ENCODE measurements around the gene USP7. TPM values are rescaled to one million over a fixed set of nuclear protein-coding genes. Genes with fewer than 3 reads are reported as not detected.
A peak's percentile ranks its signal among the peaks of the same experiment; 100 is the strongest.
"Not testable (repeated sequence)": the region's sequence is repeated elsewhere in the genome, so short reads cannot be mapped to it uniquely, and the experiment has no call there.

USP7 gene
- total RNA-seq (2014; rRNA removed; shearing (Covaris generic)), result 45.8 and 64.7 TPM in 2 replicates

DNA sequence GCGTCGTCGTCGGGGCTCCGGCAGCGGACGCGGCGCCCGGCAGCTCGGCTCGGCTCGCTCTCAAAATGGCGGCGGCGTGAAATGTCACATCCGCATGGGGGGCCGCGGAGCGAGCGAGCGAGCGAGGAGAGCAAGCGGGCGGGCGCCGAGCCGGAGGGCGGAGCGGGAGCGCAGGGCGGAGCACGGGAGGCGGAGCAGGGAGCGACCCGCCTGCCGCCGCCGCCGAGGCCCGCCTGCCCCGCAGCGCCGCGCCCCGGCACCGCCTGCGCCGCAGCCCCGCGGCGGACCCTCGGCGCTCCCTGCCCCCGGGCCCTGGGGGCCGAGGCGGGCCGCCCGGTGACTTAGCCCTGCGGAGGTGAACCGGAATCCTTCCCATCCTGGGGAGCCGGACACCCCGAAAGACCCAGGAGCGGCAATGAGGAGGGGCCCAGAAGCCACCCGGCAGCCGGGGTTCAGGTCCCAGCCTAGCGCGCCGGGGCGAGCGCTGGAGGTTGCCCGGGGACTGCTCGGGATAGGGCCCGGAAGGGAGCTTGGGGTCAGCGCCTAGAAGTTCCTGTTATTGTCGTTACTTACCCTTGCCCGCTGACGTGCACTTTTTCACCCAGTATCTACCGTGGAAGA, at the start of gene USP7:
Gene USP7, minus strand, starts transcription at position 86 of the 621 bp plus-strand sequence. CDS start 621 bp downstream, outside the sequence.
- DNase-seq (ENCODE audit: low spot score), result peak; percentile 86

DNA sequence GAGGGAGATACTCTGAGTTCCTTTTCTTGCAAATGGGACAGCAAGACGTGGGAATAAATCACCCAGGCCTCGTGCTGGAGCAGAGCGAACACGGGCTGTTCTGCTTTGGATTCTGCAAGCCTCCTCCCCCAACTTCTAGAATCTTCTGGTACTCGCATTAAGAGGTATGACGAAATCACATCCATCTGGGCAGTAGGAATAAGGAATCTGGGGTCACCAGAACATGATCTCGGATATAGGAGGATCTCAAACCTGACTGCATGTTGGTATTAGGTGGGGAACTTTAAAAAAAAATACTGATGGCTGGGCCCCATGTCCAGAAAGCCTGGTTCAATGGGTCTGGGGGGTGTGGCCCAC, 49.8 kb upstream of the USP7 start:
- no peak for DNase-seq (ENCODE audit: low spot score)

DNA sequence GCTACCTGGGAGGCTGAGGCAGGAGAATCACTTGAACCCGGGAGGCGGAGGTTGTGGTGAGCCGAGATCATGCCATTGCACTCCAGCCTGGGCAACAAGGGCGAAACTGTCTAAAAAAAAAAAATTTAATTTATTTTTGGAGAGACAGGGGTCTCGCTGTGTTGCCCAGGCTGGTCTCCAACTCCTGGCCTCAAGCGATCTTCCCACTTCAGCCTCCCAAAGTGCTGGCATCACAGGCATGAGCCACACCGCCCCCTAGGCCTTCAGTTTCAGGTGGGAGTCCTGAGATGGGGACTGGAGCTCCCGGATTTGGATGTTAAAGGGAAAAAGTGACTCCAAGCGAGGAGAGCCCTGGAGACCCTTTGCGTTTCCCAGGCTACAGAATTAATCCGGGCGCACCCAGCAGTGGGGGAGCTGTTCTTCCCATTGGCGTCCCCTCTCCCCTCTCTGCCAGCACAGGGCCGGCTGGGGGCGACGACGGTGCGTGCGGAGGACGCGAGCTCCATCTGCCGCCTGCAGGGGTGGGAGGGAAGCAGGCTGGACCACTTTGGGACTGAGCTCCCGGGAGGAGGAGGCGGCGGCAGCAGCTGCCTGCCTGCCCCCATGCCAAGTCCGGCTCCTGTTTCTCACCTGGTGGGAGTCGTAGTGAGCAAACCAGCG, 49.3 kb upstream of the USP7 start:
- no peak for DNase-seq (ENCODE audit: low spot score)

DNA sequence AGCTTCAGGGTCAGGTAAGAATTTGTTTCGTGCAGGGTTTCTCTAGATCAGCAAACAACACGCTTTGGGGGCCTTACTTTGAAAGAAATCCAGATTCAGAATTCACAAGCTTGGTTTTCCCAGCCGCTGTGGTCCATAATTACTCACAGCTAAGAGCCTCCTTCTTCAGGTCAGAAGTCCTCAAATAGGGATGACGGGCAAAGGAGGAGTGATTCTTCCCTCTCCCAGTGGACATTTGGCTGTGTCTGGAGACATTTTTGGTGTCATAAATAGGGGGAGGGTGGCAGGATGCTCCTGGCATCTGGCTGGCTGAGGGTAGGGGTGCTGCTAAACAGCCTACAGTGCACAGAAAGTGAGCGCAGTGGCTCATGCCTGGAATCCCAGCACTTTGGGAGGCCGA, 48.6 kb upstream of the USP7 start:
- DNase-seq (ENCODE audit: low spot score), result no peak

DNA sequence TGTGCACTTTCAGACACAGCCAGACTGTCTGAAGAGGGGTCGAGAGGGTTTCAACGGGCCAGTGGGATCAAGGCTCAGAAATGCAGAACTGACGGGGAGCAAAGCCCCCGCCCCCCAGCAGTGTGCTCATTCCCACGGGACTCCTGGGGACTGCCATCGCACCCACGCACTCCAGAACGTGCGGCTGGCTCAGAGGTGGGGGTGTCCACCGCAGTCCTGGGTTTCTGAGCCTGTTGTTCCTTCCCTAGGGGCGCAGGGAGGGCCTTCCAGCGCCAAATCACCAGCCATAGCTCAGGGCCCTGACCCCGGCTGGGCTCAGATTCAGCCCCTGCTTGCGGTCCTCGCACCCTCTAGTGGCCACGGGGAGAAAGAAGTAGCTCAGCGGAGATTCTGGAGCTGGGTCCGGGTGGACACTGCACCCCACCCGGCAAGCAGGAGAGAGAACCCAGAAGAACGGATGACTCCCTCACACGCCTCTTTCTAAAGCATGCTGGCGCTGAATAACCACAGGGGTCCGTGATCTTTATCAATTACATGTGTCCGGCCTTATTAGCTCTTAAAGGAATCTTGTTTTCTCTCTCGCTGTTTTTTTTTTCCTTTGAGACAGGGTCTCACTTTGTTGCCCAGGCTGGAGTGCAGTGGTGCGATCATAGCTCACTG, 45.0 kb upstream of the USP7 start:
- peak; percentile 68 for DNase-seq (ENCODE audit: low spot score)

DNA sequence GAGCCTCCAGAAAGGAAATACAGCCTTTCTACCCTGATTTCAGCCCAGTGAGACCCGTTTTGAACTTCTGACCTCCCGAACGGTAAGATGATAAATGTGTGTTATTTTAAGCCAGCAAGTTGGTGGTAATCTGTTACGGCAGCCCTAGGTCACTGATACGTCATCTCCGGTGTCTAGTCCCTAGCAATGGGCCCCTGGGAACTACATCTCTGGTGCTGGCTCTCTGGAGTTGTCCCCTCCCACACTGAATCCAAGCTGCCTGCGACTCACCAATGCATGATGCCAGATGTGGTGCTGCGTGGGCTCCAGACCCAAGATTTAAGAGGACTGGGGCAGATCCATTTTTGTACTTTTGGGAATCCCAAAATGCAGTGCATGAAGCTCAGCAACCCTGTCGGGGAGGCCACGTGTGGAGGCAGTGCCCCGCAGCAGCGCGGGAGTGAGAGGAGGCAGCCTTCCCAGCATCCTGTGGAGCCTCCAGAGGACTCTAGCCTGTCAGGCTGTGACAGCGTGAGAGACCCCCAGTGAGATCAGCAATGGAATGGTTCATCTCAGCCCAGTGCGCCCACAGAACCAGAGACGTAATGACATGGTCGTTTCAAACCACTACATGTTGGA, 43.6 kb upstream of the USP7 start:
- no peak for DNase-seq (ENCODE audit: low spot score)

DNA sequence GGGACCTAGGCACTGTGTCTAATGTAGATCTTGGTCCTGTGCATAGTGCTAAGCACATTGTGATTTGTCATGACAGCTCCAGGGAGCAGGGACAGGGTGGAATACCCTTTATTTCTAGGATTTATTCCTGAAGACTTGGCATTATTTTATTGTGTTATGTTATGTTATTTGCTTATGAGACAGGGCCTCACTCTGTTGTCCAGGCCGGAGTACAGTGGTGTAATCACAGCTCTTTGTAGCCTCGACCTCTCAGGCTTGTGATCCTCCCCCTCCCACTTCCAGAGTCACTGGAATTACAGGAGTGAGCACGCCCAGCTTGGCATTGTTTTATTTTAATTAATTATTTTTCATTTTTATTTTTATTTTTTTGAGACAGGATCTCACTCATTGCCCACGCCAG, 40.5 kb upstream of the USP7 start:
- DNase-seq (ENCODE audit: low spot score), result no peak

DNA sequence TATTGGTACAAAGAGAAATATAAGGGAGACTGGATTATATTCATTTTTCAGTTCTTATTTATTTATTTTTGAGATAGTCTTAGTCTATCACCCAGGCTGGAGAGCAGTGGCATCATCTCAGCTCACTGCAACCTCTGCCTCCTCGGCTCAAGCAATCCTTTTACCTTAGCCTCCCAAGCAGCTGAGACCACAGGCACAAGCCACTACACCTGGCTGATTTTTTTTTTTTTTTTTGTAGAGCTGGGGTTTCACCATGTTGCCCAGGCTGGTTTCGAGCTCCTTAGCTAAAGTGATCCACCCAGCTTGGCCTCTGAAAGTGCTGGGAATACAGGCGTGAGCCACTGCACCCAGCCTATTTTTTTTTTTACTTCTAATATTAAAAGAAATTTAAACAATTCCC, 40.1 kb upstream of the USP7 start:
- no peak for DNase-seq (ENCODE audit: low spot score)

DNA sequence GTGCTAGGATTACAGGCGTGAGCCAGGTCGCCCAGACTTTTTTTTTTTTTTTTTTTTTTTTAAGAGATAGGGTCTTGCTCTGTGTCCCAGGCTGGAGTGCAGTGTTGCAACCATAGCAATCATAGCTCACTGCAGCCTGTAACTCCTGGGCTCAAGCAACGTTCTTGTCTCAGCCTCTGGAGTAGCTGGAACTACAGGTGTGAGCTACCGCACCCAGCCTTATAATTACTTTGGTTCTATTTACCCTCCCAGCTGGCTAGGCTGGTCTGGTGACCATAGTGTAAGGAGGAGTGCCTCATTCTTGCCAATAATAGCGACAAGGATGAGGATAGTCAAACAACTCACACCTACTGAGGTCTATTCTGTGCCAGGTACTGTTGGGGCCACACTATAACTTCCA, 39.6 kb upstream of the USP7 start:
- peak; percentile 35 for DNase-seq (ENCODE audit: low spot score)

DNA sequence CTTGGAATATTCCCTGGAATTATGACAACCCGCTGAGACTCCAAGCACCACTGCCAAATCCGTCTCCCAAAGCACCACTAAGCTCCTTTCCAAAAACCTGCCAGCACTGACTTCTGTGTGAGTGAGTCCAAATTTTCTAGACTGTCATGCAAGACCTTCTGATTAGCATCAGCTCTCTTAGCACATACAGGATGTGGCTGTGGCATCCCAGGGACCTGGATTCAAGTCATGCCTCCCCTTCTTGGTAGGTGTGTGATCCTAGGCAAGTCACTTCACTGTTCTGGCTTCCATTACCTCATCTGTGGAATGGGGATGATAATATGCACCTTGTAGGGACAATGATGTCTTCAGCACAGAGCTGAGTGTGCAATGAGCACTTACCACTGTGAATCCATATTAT, 38.3 kb upstream of the USP7 start:
- DNase-seq (ENCODE audit: low spot score), result no peak

DNA sequence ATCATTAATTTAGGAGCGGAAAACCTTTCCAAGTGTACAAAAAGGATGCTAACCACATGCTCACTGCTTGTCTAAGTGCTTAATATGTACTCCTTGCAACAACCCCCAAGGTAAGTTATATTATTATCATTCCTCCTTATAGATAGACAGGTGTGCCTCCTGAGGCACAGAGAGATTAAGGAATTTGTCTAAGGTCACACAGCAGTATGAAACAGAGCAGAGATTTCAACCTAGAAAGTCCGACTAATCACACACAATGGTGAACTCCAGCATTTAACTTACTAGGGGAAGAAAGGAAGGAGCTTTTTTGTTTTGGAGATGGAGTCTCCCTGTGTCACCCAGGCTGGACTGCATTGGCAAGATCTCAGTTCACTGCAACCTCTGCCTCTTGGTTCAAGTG, 37.0 kb upstream of the USP7 start:
- no peak for DNase-seq (ENCODE audit: low spot score)

DNA sequence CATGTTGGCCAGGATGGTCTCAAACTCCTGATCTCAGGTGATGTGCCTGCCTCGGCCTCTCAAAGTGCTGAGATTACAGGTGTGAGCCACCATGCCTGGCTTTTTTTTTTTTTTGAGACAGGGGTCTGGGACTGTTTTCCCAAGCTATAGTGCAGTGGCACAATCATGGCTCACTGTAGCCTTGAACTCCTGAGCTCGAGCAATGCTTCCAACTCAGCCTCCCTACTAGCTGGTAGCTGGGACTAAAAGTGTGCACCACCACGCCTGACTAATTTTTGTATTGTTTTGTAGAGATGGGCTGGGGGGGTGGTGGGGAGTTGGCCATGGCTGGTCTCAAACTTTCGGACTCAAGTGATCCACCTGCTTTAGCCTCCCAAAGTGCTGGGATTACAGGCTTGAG, 36.1 kb upstream of the USP7 start:
- DNase-seq (ENCODE audit: low spot score), result no peak

DNA sequence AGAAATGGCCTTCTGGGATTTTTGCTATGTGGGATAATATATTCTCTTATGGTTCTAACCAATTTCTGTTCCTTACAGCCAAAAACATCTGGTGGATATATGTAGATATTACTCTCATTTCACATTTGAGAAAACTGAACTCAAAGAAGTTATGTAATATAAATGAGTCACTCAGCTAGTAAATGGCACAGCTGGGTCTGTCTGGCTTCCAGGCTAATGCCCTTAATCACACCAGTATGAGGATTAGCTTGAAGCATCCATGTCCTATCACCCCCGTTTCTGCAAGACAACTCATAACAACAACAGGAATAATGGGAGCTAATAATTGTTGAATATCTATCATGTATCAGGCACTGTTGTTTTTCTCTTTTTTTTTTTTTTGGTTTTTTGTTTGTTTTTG, 34.4 kb upstream of the USP7 start:
- DNase-seq (ENCODE audit: low spot score), result no peak

DNA sequence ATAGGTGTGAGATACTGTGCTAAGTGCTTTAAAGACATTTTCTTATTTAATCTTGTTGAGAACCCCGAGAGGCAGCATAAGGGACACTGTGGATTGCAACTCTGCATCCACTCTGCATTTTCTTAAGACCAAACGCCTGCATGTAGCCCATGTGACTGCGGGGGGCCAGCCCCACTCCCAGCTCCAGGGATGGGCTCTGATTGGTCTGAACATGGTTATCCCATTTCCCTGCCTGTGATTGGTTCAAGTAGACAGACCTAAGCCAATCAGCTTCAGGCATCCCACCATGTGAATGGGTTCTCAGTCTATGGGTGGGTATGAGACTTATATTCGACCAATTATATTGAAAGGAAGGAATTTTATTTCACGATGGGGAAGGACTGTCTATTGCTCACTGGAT, 33.2 kb upstream of the USP7 start:
- no peak for DNase-seq (ENCODE audit: low spot score)

DNA sequence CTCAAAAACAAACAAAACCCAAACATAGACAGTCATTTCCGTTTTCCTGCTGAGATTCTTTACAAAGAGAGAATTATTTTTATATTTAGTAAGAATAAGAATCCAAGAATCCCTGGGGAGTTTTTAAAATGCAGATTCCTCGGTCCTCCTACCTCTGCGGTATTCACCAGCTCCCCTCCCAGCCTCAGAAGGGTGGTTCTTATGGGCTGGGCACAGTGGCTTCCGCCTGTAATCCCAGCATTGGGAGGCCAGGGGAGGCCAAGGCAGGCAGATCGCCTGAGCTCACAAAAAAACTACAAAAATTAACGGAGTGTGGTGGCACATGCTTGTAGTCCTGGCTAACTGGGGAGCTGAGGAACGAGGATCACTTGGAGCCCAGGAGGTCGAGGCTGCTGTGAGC, 26.7 kb upstream of the USP7 start:
- no peak for DNase-seq (ENCODE audit: low spot score)

DNA sequence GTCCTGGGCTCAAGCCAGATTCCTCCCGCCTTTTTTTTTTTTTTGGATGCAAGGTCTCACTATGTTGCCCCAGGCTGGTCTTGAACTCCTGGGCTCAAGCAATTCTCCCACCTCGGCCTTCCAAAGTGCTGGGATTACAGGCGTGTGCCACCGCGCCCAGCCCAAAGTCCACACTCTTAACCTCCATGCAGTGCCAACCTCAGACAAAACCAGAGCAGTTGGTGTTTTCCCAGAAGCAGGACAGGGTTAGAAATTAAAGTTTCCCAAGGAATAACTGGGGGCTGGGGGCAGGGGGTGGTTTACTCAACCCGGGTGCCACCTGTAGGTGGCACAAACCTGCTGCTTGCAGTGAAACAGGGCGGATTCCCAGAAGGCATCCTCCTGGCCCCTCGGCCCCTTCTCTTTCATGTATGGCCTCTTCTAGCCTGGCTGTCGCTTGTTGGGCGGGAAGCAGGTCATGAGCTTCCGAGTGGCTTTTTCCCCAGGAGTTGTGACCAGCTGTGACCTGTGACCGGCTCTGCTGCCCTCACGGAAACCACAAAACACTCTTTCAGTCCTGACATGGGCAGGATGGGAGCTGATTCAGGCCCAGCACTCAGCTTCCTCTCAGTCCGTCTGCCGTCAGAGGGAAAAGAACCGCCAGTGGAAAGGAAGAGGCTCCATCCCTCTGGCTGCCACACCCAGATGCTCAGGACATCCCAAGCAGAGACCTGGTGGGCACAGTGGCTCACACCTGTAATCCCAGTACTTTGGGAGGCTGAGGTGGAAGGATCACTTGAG, 25.6 kb upstream of the USP7 start:
- DNase-seq (ENCODE audit: low spot score), result no peak

DNA sequence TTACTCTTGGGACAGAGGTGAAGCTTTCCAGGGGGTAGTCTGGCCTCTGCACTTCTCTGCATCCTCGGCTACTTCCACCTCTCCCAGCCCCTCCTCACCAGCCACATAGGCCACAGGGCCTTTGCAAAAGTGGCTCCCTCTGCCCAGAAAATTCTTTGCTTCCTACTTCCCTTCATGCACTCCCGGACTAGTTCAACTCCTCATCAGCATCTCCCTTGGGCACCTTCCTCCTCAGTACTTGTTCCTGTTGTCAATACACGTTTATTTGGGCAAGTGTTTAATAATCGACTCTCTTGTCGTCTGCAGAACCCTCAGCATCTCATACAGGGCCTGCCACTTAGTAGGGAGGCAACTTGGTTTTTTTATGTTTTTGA, 23.1 kb upstream of the USP7 start:
- no peak for DNase-seq (ENCODE audit: low spot score)

DNA sequence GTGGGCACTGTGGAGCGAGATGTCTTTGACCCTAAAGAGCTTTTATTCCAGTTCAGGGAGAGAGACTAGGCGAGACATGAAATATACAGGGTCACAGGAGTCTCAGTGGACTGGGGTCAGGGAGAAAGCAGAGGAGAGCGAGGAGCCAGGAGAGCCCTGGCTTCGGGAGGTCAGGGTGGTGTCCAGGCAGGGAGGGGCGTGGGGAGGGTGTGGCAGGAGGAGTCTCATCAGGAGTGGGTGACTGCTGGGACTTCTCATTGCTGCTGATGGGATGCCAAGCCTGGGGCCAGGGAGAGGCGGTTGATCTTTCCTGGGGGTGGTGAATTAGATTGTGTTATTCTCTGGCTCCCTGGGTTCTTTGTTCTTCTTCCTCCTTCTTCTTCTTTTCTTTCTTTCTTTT, 22.4 kb upstream of the USP7 start:
- no peak for DNase-seq (ENCODE audit: low spot score)

DNA sequence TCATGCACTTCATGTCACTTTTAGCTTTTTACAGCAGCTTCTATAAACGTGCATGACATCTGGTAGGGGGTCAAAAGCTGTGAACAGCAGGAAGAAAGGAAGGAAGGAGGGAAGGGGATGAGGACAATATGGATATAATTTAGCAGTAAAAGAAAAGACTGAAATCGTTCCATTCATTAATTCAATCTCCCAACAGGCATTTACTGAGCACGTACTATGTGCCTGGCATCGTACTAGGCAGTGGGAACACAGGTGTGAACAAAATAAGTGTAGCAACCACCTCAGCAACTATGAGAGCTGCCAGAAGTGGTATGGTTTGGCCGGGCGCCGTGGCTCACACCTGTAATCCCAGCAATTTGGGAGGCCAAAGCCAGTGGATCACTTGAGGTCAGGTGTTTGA, 19.1 kb upstream of the USP7 start:
- DNase-seq (ENCODE audit: low spot score), result no peak

DNA sequence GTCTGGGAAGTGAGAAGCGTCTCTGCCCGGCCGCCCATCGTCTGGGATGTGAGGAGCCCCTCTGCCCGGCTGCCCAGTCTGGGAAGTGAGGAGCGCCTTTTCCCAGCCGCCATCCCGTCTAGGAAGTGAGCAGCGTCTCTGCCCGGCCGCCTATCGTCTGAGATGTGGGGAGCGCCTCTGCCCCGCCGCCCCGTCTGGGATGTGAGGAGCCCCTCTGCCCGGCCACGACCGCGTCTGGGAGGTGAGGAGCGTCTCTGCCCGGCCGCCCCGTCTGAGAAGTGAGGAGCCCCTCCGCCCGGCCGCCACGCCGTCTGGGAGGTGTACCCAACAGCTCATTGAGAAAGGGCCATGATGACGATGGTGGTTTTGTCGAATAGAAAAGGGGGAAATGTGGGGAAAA, 18.2 kb upstream of the USP7 start:
- not testable (repeated sequence) for DNase-seq (ENCODE audit: low spot score)

DNA sequence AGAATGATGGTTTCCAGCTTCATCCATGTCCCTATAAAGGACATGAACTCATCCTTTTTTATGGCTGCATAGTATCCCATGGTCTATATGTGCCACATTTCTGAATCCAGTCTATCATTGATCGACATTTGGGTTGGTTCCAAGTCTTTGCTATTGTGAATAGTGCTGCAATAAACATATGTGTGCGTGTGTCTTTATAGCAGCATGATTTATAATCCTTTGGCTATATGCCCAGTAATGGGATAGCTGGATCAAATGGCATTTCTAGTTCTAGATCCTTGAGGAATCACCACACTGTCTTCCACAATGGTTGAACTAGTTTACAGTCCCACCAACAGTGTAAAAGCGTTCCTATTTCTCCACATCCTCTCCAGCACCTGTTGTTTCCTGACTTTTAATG, 12.5 kb upstream of the USP7 start:
- DNase-seq (ENCODE audit: low spot score), result not testable (repeated sequence)

DNA sequence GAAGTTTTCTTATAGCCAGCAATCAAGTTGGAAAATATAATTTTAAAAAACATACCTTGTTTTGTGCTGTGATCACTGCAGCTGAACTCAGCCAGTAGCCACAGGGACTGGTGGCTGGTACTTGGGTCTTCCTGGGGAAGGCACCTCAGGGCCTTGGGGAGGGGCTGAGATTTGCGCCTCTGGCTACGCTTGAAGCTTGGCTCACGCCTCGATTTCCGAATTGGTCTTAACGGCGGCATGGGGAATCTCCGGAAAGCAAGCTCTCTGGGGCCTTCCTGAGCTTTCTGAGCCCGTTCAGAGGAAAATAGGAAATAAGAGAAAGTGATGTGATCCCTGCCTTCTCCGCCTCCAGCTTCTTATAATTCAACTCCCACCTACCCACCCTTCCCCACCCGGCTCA, 11.3 kb upstream of the USP7 start:
- DNase-seq (ENCODE audit: low spot score), result no peak
